ENCODE results near the gene GALNTL6. TPM values are rescaled to one million over a fixed set of nuclear protein-coding genes. Genes with fewer than 3 reads are reported as not detected.

GALNTL6 gene
- polyA plus RNA-seq, 4 donors: 0.30 to 0.45 (median 0.31) TPM; not detected in 1

- Histone ChIP-seq H3K4me1 (ENCODE audit: control insufficient read depth in 3 of 3, insufficient read depth in 2 of 3, low read depth in 1 of 3, low read length in 2 of 3) (no peaks in the 10 kb centered on the region), H3K4me3 (ENCODE audit: low read depth in 1 of 3, low read length in 3 of 3) (no peak overlapping the region), H3K36me3 (ENCODE audit: control insufficient read depth in 3 of 3, insufficient read depth in 2 of 3, low read depth in 1 of 3, low read length in 3 of 3) (no peaks in the 10 kb centered on the region), H3K9me3 (ENCODE audit: control insufficient read depth in 2 of 2, insufficient read depth in 1 of 2, low read depth in 1 of 2, low read length in 1 of 2) (peaks cover 0 to 4% of the 10 kb centered on the region in 2 donors), H3K27me3 (ENCODE audit: control insufficient read depth in 3 of 3, insufficient read depth in 3 of 3, low read length in 3 of 3) (no peaks in the 10 kb centered on the region), H3K27ac (ENCODE audit: low read depth in 1 of 3, low read length in 2 of 3) (no peak overlapping the region)
- 93 to 97% (median 93%) methylated on average over 3 of the region's 3 CpGs for WGBS, 3 donors
- DNase-seq (no peak), FAIRE-seq (no peak)
These were observed 1167.0 kb downstream of the GALNTL6 start for GRCh38 chr4:172980219-172980618.

GRCh38 chr4:172982151-172982590 lies 1169.0 kb downstream of the GALNTL6 start:
- H3K4me1 ChIP-seq (ENCODE audit: control insufficient read depth in 3 of 3, insufficient read depth in 2 of 3, low read depth in 1 of 3, low read length in 2 of 3): no peaks in the 10 kb centered on the region
- no peak overlapping the region for H3K4me3 ChIP-seq (ENCODE audit: low read depth in 1 of 3, low read length in 3 of 3)
- WGBS, 3 donors: 16 to 32% (median 21%) methylated on average over 2 of the region's 2 CpGs
- DNase-seq (no peak), FAIRE-seq (no peak)
- no peaks in the 10 kb centered on the region for H3K27me3 ChIP-seq (ENCODE audit: control insufficient read depth in 3 of 3, insufficient read depth in 3 of 3, low read length in 3 of 3)
- peaks cover 0 to 4% of the 10 kb centered on the region in 2 donors for H3K9me3 ChIP-seq (ENCODE audit: control insufficient read depth in 2 of 2, insufficient read depth in 1 of 2, low read depth in 1 of 2, low read length in 1 of 2)
- no peaks in the 10 kb centered on the region for H3K36me3 ChIP-seq (ENCODE audit: control insufficient read depth in 3 of 3, insufficient read depth in 2 of 3, low read depth in 1 of 3, low read length in 3 of 3)
- H3K27ac ChIP-seq (ENCODE audit: low read depth in 1 of 3, low read length in 2 of 3): no peak overlapping the region

DNA sequence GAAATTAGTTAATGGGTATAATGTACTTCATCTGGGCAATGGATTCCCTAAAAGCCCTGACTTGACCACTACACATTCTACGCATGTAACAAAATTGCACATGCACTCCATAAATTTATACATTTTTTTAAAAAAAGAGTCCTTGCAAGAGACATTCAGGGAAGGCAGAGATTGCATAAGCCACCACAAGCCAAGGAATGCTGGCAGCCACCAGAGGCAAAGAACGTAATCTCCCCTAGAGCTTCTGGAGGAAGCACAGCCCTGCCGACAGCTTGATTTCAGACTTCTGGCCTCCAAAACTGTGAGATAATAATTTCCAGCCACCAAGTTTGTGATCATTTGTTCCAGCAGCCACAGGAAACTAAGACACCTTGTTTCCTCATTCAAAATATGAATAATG lies 1169.8 kb downstream of the GALNTL6 start:
- no peaks in the 10 kb centered on the region for H3K36me3 ChIP-seq (ENCODE audit: control insufficient read depth in 3 of 3, insufficient read depth in 2 of 3, low read depth in 1 of 3, low read length in 3 of 3)
- H3K27me3 ChIP-seq (ENCODE audit: control insufficient read depth in 3 of 3, insufficient read depth in 3 of 3, low read length in 3 of 3): no peaks in the 10 kb centered on the region
- H3K27ac ChIP-seq (ENCODE audit: low read depth in 1 of 3, low read length in 2 of 3): no peak overlapping the region
- peaks cover 0 to 6% of the 10 kb centered on the region in 2 donors for H3K9me3 ChIP-seq (ENCODE audit: control insufficient read depth in 2 of 2, insufficient read depth in 1 of 2, low read depth in 1 of 2, low read length in 1 of 2)
- H3K4me1 ChIP-seq (ENCODE audit: control insufficient read depth in 3 of 3, insufficient read depth in 2 of 3, low read depth in 1 of 3, low read length in 2 of 3): no peaks in the 10 kb centered on the region
- FAIRE-seq (no peak), DNase-seq (no peak)
- H3K4me3 ChIP-seq (ENCODE audit: low read depth in 1 of 3, low read length in 3 of 3): no peak overlapping the region
- 91 to 100% (median 98%) methylated on average over 3 of the region's 3 CpGs for WGBS, 3 donors

DNA sequence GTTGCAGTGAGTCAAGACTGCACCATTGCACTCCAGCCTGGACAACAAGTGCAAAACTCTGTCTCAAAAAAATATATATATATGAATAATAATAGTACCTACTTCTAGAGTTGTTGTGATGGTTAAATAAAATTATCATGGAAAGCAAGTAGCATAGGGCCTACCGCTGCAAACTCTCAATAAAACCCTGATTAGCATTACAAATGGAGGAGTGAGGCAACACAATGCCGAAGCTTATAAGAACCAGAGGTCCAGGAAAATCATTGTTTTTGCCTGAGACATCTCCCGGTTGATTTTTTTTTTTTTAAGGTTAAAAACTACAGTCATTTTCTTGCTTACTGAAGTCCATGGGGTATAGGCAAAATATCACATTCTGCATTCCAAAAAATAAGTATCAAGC lies 1170.4 kb downstream of the GALNTL6 start:
- FAIRE-seq: no peak
- peaks cover 0 to 12% of the 10 kb centered on the region in 2 donors for H3K9me3 ChIP-seq (ENCODE audit: control insufficient read depth in 2 of 2, insufficient read depth in 1 of 2, low read depth in 1 of 2, low read length in 1 of 2)
- no peak overlapping the region for H3K4me3 ChIP-seq (ENCODE audit: low read depth in 1 of 3, low read length in 3 of 3)
- WGBS, 3 donors: 91 to 96% (median 94%) methylated on average over 3 of the region's 3 CpGs
- no peaks in the 10 kb centered on the region for H3K36me3 ChIP-seq (ENCODE audit: control insufficient read depth in 3 of 3, insufficient read depth in 2 of 3, low read depth in 1 of 3, low read length in 3 of 3)
- H3K27me3 ChIP-seq (ENCODE audit: control insufficient read depth in 3 of 3, insufficient read depth in 3 of 3, low read length in 3 of 3): no peaks in the 10 kb centered on the region
- no peak overlapping the region for H3K27ac ChIP-seq (ENCODE audit: low read depth in 1 of 3, low read length in 2 of 3)
- no peak for DNase-seq
- no peaks in the 10 kb centered on the region for H3K4me1 ChIP-seq (ENCODE audit: control insufficient read depth in 3 of 3, insufficient read depth in 2 of 3, low read depth in 1 of 3, low read length in 2 of 3)

- H3K4me1 ChIP-seq (ENCODE audit: control insufficient read depth in 3 of 3, insufficient read depth in 2 of 3, low read depth in 1 of 3, low read length in 2 of 3): peaks cover 0 to 12% (median 7%) of the 10 kb centered on the region in 3 donors
These were observed 1172.3 kb downstream of the GALNTL6 start for GRCh38 chr4:172985552-172985951.

GRCh38 chr4:172986114-172986513 lies 1172.9 kb downstream of the GALNTL6 start:
- no peaks in the 10 kb centered on the region for H3K27me3 ChIP-seq (ENCODE audit: control insufficient read depth in 3 of 3, insufficient read depth in 3 of 3, low read length in 3 of 3)
- H3K4me1 ChIP-seq (ENCODE audit: control insufficient read depth in 3 of 3, insufficient read depth in 2 of 3, low read depth in 1 of 3, low read length in 2 of 3): peaks cover 0 to 12% (median 7%) of the 10 kb centered on the region in 3 donors
- DNase-seq: no peak
- H3K4me3 ChIP-seq (ENCODE audit: low read depth in 1 of 3, low read length in 3 of 3): no peak overlapping the region
- no peak for FAIRE-seq
- no peak overlapping the region for H3K27ac ChIP-seq (ENCODE audit: low read depth in 1 of 3, low read length in 2 of 3)
- peaks cover 0 to 16% of the 10 kb centered on the region in 2 donors for H3K9me3 ChIP-seq (ENCODE audit: control insufficient read depth in 2 of 2, insufficient read depth in 1 of 2, low read depth in 1 of 2, low read length in 1 of 2)
- no peaks in the 10 kb centered on the region for H3K36me3 ChIP-seq (ENCODE audit: control insufficient read depth in 3 of 3, insufficient read depth in 2 of 3, low read depth in 1 of 3, low read length in 3 of 3)
- WGBS, 3 donors: 79 to 83% (median 82%) methylated on average over 1 of the region's 1 CpG

More at GRCh38 chr4:172985552-172985951, 1172.3 kb downstream of the GALNTL6 start:
- peaks cover 0 to 16% of the 10 kb centered on the region in 2 donors for H3K9me3 ChIP-seq (ENCODE audit: control insufficient read depth in 2 of 2, insufficient read depth in 1 of 2, low read depth in 1 of 2, low read length in 1 of 2)
- FAIRE-seq: no peak
- WGBS, 3 donors: 62 to 86% (median 68%) methylated on average over 2 of the region's 2 CpGs
- DNase-seq: no peak
- H3K27ac ChIP-seq (ENCODE audit: low read depth in 1 of 3, low read length in 2 of 3): no peak overlapping the region
- H3K36me3 ChIP-seq (ENCODE audit: control insufficient read depth in 3 of 3, insufficient read depth in 2 of 3, low read depth in 1 of 3, low read length in 3 of 3): no peaks in the 10 kb centered on the region
- no peak overlapping the region for H3K4me3 ChIP-seq (ENCODE audit: low read depth in 1 of 3, low read length in 3 of 3)
- H3K27me3 ChIP-seq (ENCODE audit: control insufficient read depth in 3 of 3, insufficient read depth in 3 of 3, low read length in 3 of 3): no peaks in the 10 kb centered on the region

- FAIRE-seq: peak; percentile 92
- no peak overlapping the region for H3K4me3 ChIP-seq (ENCODE audit: low read depth in 1 of 3, low read length in 3 of 3)
- WGBS, 3 donors: 6 to 36% (median 18%) methylated on average over 3 of the region's 3 CpGs
These were observed 1177.0 kb downstream of the GALNTL6 start for GRCh38 chr4:172989984-172990820.

GRCh38 chr4:172992648-172993378 lies 1179.6 kb downstream of the GALNTL6 start:
- 18 to 51% (median 30%) methylated on average over 5 of the region's 5 CpGs for WGBS, 3 donors
- H3K9me3 ChIP-seq (ENCODE audit: control insufficient read depth in 2 of 2, insufficient read depth in 1 of 2, low read depth in 1 of 2, low read length in 1 of 2): peaks cover 0 to 12% of the 10 kb centered on the region in 2 donors
- FAIRE-seq (no peak), DNase-seq (peak; percentile 32 to 52)
- no peaks in the 10 kb centered on the region for H3K27me3 ChIP-seq (ENCODE audit: control insufficient read depth in 3 of 3, insufficient read depth in 3 of 3, low read length in 3 of 3)
- no peak overlapping the region for H3K4me3 ChIP-seq (ENCODE audit: low read depth in 1 of 3, low read length in 3 of 3)
- peaks cover 5 to 17% (median 10%) of the 10 kb centered on the region in 3 donors for H3K4me1 ChIP-seq (ENCODE audit: control insufficient read depth in 3 of 3, insufficient read depth in 2 of 3, low read depth in 1 of 3, low read length in 2 of 3)
- H3K27ac ChIP-seq (ENCODE audit: low read depth in 1 of 3, low read length in 2 of 3): no peak overlapping the region
- H3K36me3 ChIP-seq (ENCODE audit: control insufficient read depth in 3 of 3, insufficient read depth in 2 of 3, low read depth in 1 of 3, low read length in 3 of 3): no peaks in the 10 kb centered on the region

More at GRCh38 chr4:172989984-172990820, 1177.0 kb downstream of the GALNTL6 start:
- DNase-seq: peak; percentile 79 to 83
- no peaks in the 10 kb centered on the region for H3K27me3 ChIP-seq (ENCODE audit: control insufficient read depth in 3 of 3, insufficient read depth in 3 of 3, low read length in 3 of 3)
- no peaks in the 10 kb centered on the region for H3K36me3 ChIP-seq (ENCODE audit: control insufficient read depth in 3 of 3, insufficient read depth in 2 of 3, low read depth in 1 of 3, low read length in 3 of 3)
- peak overlapping the region; percentile 34 to 72 (median 54) for H3K27ac ChIP-seq (ENCODE audit: low read depth in 1 of 3, low read length in 2 of 3)
- peaks cover 5 to 17% (median 10%) of the 10 kb centered on the region in 3 donors for H3K4me1 ChIP-seq (ENCODE audit: control insufficient read depth in 3 of 3, insufficient read depth in 2 of 3, low read depth in 1 of 3, low read length in 2 of 3)
- peaks cover 0 to 12% of the 10 kb centered on the region in 2 donors for H3K9me3 ChIP-seq (ENCODE audit: control insufficient read depth in 2 of 2, insufficient read depth in 1 of 2, low read depth in 1 of 2, low read length in 1 of 2)

Measured in small intestine (tissue), 7 donors.